Measurements from ENCODE around the gene C16orf46.

The C16orf46 gene

DNA sequence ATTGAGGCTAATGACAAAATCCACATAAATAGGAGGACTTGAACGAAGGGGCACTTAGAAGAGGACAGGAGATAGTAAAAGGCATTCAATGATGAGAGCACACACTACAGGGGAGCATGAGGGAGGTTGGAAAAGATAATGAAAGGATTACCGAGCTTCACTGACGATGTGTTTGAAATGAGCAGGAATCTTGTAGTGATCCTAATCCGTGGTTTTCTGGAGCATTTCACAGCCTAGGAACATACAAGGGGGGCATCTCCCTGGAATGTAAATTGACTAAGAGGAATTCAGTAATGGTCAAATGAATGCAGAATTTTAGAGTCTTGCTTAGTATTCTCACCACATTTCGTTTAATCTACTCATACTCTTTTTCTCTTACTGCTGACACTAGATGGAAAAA is 36.2 kb downstream of the C16orf46 start:
- H3K4me3 ChIP-seq (ENCODE audit: low read depth, low read length): no peak overlapping the region
- no peak for TF ChIP-seq CTCF (IDR thresholded peaks at IDR 0.05; ENCODE audit: control insufficient read depth, extremely low read depth, insufficient read depth)
- DNase-seq (ENCODE audit: low read depth): no peak

GRCh38 chr16:81040131-81040530 is 36.9 kb downstream of the C16orf46 start:
- no peak for TF ChIP-seq CTCF (IDR thresholded peaks at IDR 0.05; ENCODE audit: control insufficient read depth, extremely low read depth, insufficient read depth)
- no peak for DNase-seq (ENCODE audit: low read depth)
- H3K4me3 ChIP-seq (ENCODE audit: low read depth, low read length): no peak overlapping the region

- TF ChIP-seq CTCF (IDR thresholded peaks at IDR 0.05; ENCODE audit: control insufficient read depth, extremely low read depth, insufficient read depth): no peak
- DNase-seq (ENCODE audit: low read depth): no peak
- peak overlapping the region; percentile 78 for H3K4me3 ChIP-seq (ENCODE audit: low read depth, low read length)
These were observed 40.2 kb downstream of the C16orf46 start for GRCh38 chr16:81036751-81037350.

GRCh38 chr16:81035975-81036750 is 40.9 kb downstream of the C16orf46 start:
- peak overlapping the region; percentile 78 for H3K4me3 ChIP-seq (ENCODE audit: low read depth, low read length)
- TF ChIP-seq CTCF (IDR thresholded peaks at IDR 0.05; ENCODE audit: control insufficient read depth, extremely low read depth, insufficient read depth): no peak; the same call in 1 of the 2 replicates
- DNase-seq (ENCODE audit: low read depth): no peak

- DNase-seq (ENCODE audit: low read depth): peak; percentile 64
- peak; percentile 100 for TF ChIP-seq CTCF (IDR thresholded peaks at IDR 0.05; ENCODE audit: control insufficient read depth, extremely low read depth, insufficient read depth)
- peak within 1 kb of the TSS; percentile 78 for H3K4me3 ChIP-seq (ENCODE audit: low read depth, low read length)
These were observed 41.6 kb downstream of the C16orf46 start, which contains the start of gene ATMIN for GRCh38 chr16:81035398-81035974. ATMIN (plus strand) TSS chr16:81035842; CDS start chr16:81035871, 29 bp downstream.

DNA sequence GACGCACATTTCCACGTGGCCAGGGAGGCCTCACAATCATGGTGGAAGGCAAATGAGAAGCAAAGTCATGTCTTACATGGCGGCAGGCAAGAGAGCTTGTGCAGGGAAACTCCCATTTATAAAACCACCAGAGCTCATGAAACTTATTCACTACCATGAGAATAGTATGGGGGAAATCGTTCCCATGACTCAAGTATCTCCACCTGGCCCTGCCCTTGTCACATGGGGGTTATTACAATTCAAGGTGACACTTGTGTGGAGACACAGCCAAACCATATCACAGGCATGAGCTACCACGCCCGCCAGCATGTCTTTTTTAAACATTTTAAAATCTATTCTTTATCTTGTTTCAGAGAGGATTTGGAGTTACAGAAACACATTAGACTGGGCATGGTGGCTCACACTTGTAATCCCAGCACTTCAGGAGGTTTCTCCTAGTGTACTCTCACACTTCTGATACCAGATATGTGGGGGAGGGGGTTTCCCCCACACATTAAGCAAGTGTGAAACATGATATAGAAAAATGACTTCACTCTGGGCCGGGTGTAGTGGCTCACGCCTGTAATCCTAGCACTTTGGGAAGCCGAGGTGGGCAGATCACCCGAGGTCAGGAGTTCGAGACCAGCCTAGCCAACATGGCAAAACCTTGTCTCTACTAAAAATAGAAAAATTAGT is 47.0 kb downstream of the C16orf46 start:
- DNase-seq (ENCODE audit: low read depth): no peak
- no peak for TF ChIP-seq CTCF (IDR thresholded peaks at IDR 0.05; ENCODE audit: control insufficient read depth, extremely low read depth, insufficient read depth)

More for the DNA sequence above, 47.0 kb downstream of the C16orf46 start:
- no peak overlapping the region for H3K4me3 ChIP-seq (ENCODE audit: low read depth, low read length)
